ENCODE measurements around the gene ITGAD.
"Not testable (repeated sequence)": the region's sequence is repeated elsewhere in the genome, so short reads cannot be mapped to it uniquely, and the experiment has no call there.

Gene ITGAD

GRCh38 chr16:31428638-31429247 lies 35.6 kb downstream of the ITGAD start:
- no peak for FAIRE-seq
- DNase-seq (ENCODE audit: insufficient read length, low spot score): no peak

DNA sequence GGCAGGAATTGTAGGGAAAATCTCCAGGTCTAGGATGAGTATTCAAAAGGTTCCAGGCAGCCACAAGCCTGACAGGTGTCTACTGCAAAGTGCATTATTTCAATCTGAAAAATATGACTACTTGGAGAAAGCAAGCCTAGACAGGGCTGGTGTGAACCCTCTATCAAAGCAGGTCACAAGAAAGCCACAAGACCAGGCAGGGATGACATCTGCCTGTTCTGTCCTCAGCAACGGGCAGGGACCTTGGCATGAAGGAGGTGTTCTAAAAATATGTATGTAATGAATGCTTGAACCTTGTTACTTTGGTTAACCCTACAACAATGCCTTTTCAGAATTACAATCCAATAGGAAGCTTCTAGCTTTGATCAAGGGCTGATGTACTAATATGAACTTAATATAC lies 36.2 kb downstream of the ITGAD start:
- DNase-seq (ENCODE audit: insufficient read length, low spot score): no peak
- no peak for FAIRE-seq

- FAIRE-seq (no peak), DNase-seq (ENCODE audit: insufficient read length, low spot score) (no peak)
These were observed 36.7 kb downstream of the ITGAD start for GRCh38 chr16:31429796-31430195.

- FAIRE-seq: no peak
- DNase-seq (ENCODE audit: insufficient read length, low spot score): no peak
These were observed 37.4 kb downstream of the ITGAD start for GRCh38 chr16:31430380-31431052.

- no peak for DNase-seq (ENCODE audit: insufficient read length, low spot score)
- FAIRE-seq: no peak
These were observed 42.4 kb downstream of the ITGAD start for GRCh38 chr16:31435341-31436220.

- no peak for FAIRE-seq
These were observed 43.3 kb downstream of the ITGAD start for GRCh38 chr16:31436221-31437045.

DNA sequence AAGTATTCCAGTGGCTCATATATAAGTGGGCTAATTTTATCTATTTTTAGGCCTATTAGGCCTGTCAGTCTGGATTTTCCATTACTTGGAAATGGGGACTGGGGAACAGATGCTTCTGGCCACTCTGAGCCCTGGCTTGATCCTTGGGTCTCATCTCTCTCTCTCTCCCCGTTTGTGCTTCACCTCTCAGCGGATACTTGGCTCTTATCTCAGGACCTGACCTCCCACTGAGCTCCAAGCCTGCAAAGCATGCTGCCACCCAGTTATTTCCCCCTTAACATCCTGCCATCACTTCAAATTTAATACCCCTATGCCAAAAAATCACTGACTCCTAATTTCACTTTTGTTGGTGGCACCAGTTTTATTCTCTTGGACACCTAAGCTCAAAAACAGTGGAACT lies 45.3 kb downstream of the ITGAD start:
- FAIRE-seq (no peak), DNase-seq (ENCODE audit: insufficient read length, low spot score) (no peak)

More at GRCh38 chr16:31436221-31437045, 43.3 kb downstream of the ITGAD start:
- no peak for DNase-seq (ENCODE audit: insufficient read length, low spot score)

GRCh38 chr16:31439023-31439422 lies 45.9 kb downstream of the ITGAD start:
- DNase-seq (ENCODE audit: insufficient read length, low spot score); FAIRE-seq: not testable (repeated sequence)

GRCh38 chr16:31439519-31439918 lies 46.4 kb downstream of the ITGAD start:
- DNase-seq (ENCODE audit: insufficient read length, low spot score): no peak
- FAIRE-seq: no peak

GRCh38 chr16:31440516-31441184 lies 47.5 kb downstream of the ITGAD start:
- no peak for FAIRE-seq
- no peak for DNase-seq (ENCODE audit: insufficient read length, low spot score)

- no peak for FAIRE-seq
- DNase-seq (ENCODE audit: insufficient read length, low spot score): no peak
These were observed 48.8 kb downstream of the ITGAD start for GRCh38 chr16:31441956-31442355.

- not testable (repeated sequence) for FAIRE-seq; DNase-seq (ENCODE audit: insufficient read length, low spot score)
These were observed 52.8 kb downstream of the ITGAD start for GRCh38 chr16:31445931-31446330.

DNA sequence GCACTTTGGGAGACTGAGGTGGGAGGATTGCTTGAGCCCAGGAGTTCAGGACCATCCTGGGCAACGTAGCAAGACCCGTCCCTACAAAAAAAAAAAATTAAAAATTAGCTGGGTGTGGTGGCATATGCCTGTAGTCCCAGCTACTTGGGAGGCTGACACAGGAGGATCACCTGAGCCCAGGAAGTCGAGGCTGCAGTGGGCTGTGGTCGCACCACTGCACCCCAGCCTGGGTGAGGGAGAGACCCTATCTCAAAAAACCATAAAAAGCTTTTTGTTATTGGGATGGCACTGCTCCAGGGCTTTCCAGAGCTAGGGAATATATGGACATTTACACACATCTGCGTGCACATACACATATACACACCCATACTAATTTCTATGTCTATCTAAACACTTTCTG lies 58.1 kb downstream of the ITGAD start:
- FAIRE-seq: no peak

GRCh38 chr16:31451681-31452351 lies 58.7 kb downstream of the ITGAD start:
- peak; percentile 60 for DNase-seq (ENCODE audit: insufficient read length, low spot score)
- FAIRE-seq: no peak

More for the DNA sequence above, 58.1 kb downstream of the ITGAD start:
- no peak for DNase-seq (ENCODE audit: insufficient read length, low spot score)

GRCh38 chr16:31452631-31453106 lies 59.5 kb downstream of the ITGAD start:
- FAIRE-seq (no peak), DNase-seq (ENCODE audit: insufficient read length, low spot score) (peak; percentile 64)

GRCh38 chr16:31453255-31454204 lies 60.4 kb downstream of the ITGAD start:
- no peak for DNase-seq (ENCODE audit: insufficient read length, low spot score)
- FAIRE-seq: no peak

DNA sequence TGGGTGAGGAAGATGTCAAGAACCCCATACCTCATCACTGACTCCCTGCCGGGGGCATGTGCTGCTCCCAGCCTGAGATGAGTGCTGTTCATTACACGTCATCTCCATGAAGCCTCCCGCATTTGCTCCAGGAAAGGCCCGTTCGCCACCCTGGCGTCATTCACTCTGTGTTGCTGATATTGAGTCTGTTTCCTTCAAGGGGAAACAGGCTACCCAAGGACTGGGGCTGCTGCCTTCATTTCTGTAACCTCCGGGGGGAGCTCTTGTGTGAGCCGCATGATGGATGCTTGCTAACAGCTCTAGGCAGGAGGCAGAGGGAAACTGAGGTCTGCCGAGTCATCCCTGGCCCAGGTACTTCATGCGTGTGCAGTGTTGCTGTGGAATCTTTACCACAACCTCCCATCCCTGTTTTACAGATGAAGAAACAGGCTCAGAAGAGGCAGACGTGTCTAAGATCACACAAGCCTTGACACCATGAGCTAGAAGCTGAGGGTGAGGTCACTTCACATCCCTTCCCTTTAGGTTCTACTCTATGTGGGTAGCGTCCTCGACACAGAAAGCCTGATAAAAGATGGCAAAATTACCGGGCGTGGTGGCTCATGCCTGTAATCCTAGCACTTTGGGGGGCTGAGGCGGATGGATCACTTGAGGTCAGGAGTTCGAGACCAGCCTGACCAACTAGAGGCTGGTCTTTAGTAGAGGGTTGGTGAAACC lies 62.6 kb downstream of the ITGAD start:
- DNase-seq (ENCODE audit: insufficient read length, low spot score): no peak
- no peak for FAIRE-seq

DNA sequence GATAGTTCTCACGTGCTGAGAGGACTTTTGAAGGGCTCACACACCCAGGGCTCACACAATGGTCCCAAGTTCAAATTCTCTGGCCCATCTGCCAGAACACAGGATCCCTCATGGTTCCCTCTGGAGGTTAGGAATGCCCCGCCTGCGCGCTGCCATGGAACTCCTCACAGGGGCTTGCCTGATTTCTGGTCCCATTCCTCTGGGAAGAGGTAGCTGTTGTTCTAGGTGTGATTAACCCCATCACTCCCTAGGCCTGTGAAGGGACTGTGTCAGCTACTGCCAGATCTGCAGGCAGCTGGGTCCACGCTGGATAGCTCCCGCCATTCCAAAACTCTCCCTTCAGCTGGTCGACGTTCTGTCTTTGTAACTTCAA lies 63.8 kb downstream of the ITGAD start:
- no peak for FAIRE-seq
- DNase-seq (ENCODE audit: insufficient read length, low spot score): no peak

Measured in HTR-8/SVneo (cell line).